IPS DF 19.7 (cell line): ENCODE results near the gene CHAT.

Experiments used
- DNase-seq: peaks from one replicate; pipeline ENCODE4 v3.0.0-alpha.2; 2013; ENCODE audit warnings: low read depth, low spot score

CHAT gene

GRCh38 chr10:49629431-49629881 is 15.6 kb downstream of the CHAT start:
- no peak for DNase-seq

GRCh38 chr10:49631975-49632374 is 18.1 kb downstream of the CHAT start:
- DNase-seq: no peak

- DNase-seq: no peak
Observed at GRCh38 chr10:49632406-49633317, 18.8 kb downstream of the CHAT start.

GRCh38 chr10:49633327-49634068 is 19.7 kb downstream of the CHAT start:
- DNase-seq: no peak

- no peak for DNase-seq
Observed at GRCh38 chr10:49634069-49634660, 20.3 kb downstream of the CHAT start.

- no peak for DNase-seq
Observed at GRCh38 chr10:49642311-49642710, 28.5 kb downstream of the CHAT start.

GRCh38 chr10:49643241-49644034 is 29.6 kb downstream of the CHAT start:
- DNase-seq: no peak

- no peak for DNase-seq
Observed at GRCh38 chr10:49644035-49644646, 30.3 kb downstream of the CHAT start.

- DNase-seq: no peak
Observed at GRCh38 chr10:49645417-49645816, 31.6 kb downstream of the CHAT start.

- DNase-seq: no peak
Observed at GRCh38 chr10:49645871-49646870, 32.3 kb downstream of the CHAT start.

- no peak for DNase-seq
Observed at GRCh38 chr10:49647554-49647953, 33.7 kb downstream of the CHAT start.

- DNase-seq: no peak
Observed at GRCh38 chr10:49647985-49648795, 34.4 kb downstream of the CHAT start.

- no peak for DNase-seq
Observed at GRCh38 chr10:49649294-49649693, 35.5 kb downstream of the CHAT start.

- no peak for DNase-seq
Observed at GRCh38 chr10:49649936-49650723, 36.3 kb downstream of the CHAT start.

GRCh38 chr10:49650724-49651034 is 36.8 kb downstream of the CHAT start:
- no peak for DNase-seq

GRCh38 chr10:49651039-49651835 is 37.4 kb downstream of the CHAT start:
- no peak for DNase-seq

GRCh38 chr10:49651917-49652316 is 38.1 kb downstream of the CHAT start:
- no peak for DNase-seq
